ENCODE measurements around the gene CD36.

- TF ChIP-seq EZH2 (IDR thresholded peaks at IDR 0.05; ENCODE audit: insufficient read depth, poor library complexity, severe bottlenecking) (no peak), EZH2phosphoT487 (IDR thresholded peaks at IDR 0.05; ENCODE audit: insufficient read depth, low read depth) (no peak)
These were observed 25.6 kb upstream of the CD36 start for GRCh38 chr7:80612880-80613279.

All from GM23248 (cell line).